Mucosa of stomach (tissue), 1 donor: ENCODE data around the gene STKLD1.

Experiments used
- H3K27me3 ChIP-seq: one replicate; pipeline ENCODE4 v1.7.0; 2013; ENCODE audit warnings: mild to moderate bottlenecking, low read length; ENCODE audit not compliant: control insufficient read depth, insufficient read depth
- H3K36me3 ChIP-seq: one replicate; pipeline ENCODE4 v1.7.0; 2013; ENCODE audit warnings: low read length; ENCODE audit not compliant: control insufficient read depth, insufficient read depth
- H3K4me1 ChIP-seq: one replicate; pipeline ENCODE4 v1.7.0; 2013; ENCODE audit warnings: mild to moderate bottlenecking, low read length; ENCODE audit not compliant: control insufficient read depth, insufficient read depth
- H3K4me3 ChIP-seq: one replicate; pipeline ENCODE4 v1.7.0; 2013; ENCODE audit warnings: low read length
- H3K9ac ChIP-seq: one replicate; pipeline ENCODE4 v1.7.0; 2013; ENCODE audit warnings: mild to moderate bottlenecking, low read length, moderate library complexity
- H3K9me3 ChIP-seq: one replicate; pipeline ENCODE4 v1.7.0; 2013; ENCODE audit warnings: mild to moderate bottlenecking, low read length, moderate library complexity; ENCODE audit not compliant: control insufficient read depth
- donor health status: Pancreatic carcinoma.

Gene STKLD1

DNA sequence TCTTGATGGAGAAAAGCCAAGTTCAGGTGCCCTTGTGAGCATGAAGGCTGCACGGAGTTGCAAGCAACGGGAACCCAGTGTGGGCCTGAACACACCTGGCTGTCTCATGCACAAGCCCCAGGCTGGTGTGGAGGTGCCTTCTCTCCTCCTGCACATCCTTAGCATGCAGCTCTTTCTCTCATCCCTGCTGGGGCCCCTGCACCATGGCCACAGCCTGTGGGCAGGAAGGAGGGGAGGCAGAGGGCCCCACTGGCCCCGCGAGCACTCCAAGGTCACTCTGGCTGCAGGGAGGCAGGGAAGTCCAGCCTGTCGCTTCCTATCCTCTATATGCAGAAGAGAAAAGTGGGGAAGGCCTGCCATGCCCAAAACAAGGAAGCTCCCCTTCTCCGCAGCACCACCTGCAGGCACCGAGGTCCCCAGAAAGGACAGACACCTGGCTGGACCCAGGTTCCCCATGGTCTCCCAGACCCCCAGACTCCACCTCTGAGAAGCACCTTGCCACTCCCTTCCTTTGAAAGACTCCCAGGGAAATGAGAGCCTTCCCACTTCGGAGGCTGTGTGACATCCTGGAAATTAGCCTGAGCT, 18.6 kb downstream of the STKLD1 start:
- Histone ChIP-seq H3K9ac (no peak overlapping the region), H3K4me1 (no peaks in the 10 kb centered on the region), H3K27me3 (peaks cover 38% of the 10 kb centered on the region), H3K4me3 (no peak overlapping the region), H3K36me3 (no peaks in the 10 kb centered on the region), H3K9me3 (no peaks in the 10 kb centered on the region)

- Histone ChIP-seq H3K4me3 (no peak overlapping the region), H3K9ac (no peak overlapping the region), H3K4me1 (no peaks in the 10 kb centered on the region), H3K36me3 (no peaks in the 10 kb centered on the region), H3K27me3 (peaks cover 33% of the 10 kb centered on the region), H3K9me3 (no peaks in the 10 kb centered on the region)
These were observed 20.8 kb downstream of the STKLD1 start for GRCh38 chr9:133396952-133397351.

DNA sequence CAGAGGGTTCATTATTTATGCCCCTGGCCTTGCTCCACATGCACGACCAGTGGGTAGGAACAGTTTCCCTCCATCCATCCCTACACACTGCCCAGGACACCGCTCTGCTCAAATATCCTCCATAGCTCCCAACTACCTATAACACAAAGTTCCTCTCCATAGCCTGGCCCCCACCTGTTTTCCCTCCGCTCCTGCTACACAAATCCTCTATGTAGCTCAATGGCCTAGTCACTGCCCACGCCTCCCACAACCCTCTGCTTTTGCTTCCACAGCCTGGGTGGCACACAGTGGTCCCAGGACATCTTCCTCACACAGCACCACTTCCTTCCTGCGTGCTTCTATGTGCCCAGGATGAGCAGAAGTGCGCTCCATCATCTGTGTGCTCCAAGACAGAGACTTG, 21.2 kb downstream of the STKLD1 start:
- peaks cover 33% of the 10 kb centered on the region for H3K27me3 ChIP-seq
- H3K4me1 ChIP-seq: no peaks in the 10 kb centered on the region
- no peak overlapping the region for H3K4me3 ChIP-seq

DNA sequence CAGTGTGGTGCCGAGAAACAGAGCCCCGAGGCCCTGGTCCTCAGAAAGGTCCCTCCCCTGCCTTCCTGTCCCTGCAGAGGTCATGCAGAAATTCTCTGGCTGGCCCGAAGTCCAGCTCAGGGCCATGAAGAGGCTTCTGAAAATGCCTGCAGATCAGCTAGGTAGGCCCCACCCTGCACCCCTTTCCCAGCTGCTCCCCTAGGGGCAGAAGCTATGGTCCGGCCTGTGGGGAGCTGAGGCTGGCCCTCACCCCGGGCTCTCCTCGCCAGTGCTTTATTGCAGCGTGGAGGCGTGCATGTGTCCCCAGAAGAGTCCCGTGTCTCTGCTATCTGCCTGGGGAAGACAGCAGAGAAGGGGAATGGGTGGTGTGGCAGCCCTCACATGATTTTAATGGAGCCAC, 21.7 kb downstream of the STKLD1 start:
- H3K9me3 ChIP-seq: no peaks in the 10 kb centered on the region
- H3K27me3 ChIP-seq: peaks cover 33% of the 10 kb centered on the region
- no peaks in the 10 kb centered on the region for H3K4me1 ChIP-seq
- H3K9ac ChIP-seq: no peak overlapping the region
- no peaks in the 10 kb centered on the region for H3K36me3 ChIP-seq
- no peak overlapping the region for H3K4me3 ChIP-seq

More for the DNA sequence above, 21.2 kb downstream of the STKLD1 start:
- Histone ChIP-seq H3K36me3 (no peaks in the 10 kb centered on the region), H3K9ac (no peak overlapping the region), H3K9me3 (no peaks in the 10 kb centered on the region)

GRCh38 chr9:133400292-133400691, 24.1 kb downstream of the STKLD1 start:
- no peaks in the 10 kb centered on the region for H3K4me1 ChIP-seq
- H3K36me3 ChIP-seq: no peaks in the 10 kb centered on the region
- H3K9me3 ChIP-seq: no peaks in the 10 kb centered on the region
- H3K9ac ChIP-seq: no peak overlapping the region
- no peak overlapping the region for H3K4me3 ChIP-seq
- peaks cover 16% of the 10 kb centered on the region for H3K27me3 ChIP-seq

GRCh38 chr9:133401588-133401987, 25.4 kb downstream of the STKLD1 start:
- no peak overlapping the region for H3K9ac ChIP-seq
- peaks cover 10% of the 10 kb centered on the region for H3K27me3 ChIP-seq
- no peaks in the 10 kb centered on the region for H3K36me3 ChIP-seq
- H3K4me3 ChIP-seq: no peak overlapping the region
- H3K4me1 ChIP-seq: no peaks in the 10 kb centered on the region
- H3K9me3 ChIP-seq: no peaks in the 10 kb centered on the region

GRCh38 chr9:133402689-133403088, 26.5 kb downstream of the STKLD1 start:
- no peak overlapping the region for H3K4me3 ChIP-seq
- no peaks in the 10 kb centered on the region for H3K4me1 ChIP-seq
- H3K9me3 ChIP-seq: no peaks in the 10 kb centered on the region
- H3K9ac ChIP-seq: no peak overlapping the region
- H3K27me3 ChIP-seq: no peaks in the 10 kb centered on the region
- no peaks in the 10 kb centered on the region for H3K36me3 ChIP-seq

DNA sequence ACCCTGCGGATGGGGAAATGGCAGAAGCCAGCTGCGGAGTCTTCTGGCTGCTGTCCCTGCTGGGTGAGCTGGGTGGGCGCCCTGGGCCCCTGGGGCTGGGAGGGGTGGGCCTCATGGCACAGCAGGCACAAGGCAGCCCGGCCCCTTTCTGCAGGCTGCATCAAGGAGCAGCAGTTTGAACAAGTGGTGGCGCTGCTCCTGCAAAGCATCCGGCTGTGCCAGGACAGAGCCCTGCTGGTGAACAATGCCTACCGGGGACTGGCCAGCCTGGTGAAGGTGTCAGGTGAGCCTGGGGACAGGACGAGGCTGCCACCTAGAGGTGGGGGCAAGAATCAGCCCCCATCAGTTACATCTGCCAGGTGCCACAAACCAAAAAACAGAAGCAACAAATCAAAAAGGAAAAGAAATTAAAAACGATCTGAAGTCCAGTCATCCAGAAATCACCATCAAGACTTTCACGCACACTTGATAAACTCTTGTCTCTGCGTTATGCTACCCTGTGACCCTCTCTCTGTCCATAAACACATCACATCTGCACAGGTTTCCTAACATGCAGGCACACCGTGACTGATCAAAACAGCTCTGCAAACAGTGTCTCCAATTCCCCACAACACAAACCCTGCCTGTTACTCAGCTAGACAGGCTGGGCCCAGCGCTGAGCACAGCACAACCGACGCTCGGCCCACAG, 27.7 kb downstream of the STKLD1 start:
- Histone ChIP-seq H3K9me3 (no peaks in the 10 kb centered on the region), H3K27me3 (no peaks in the 10 kb centered on the region), H3K9ac (no peak overlapping the region), H3K4me1 (no peaks in the 10 kb centered on the region), H3K4me3 (no peak overlapping the region), H3K36me3 (no peaks in the 10 kb centered on the region)

DNA sequence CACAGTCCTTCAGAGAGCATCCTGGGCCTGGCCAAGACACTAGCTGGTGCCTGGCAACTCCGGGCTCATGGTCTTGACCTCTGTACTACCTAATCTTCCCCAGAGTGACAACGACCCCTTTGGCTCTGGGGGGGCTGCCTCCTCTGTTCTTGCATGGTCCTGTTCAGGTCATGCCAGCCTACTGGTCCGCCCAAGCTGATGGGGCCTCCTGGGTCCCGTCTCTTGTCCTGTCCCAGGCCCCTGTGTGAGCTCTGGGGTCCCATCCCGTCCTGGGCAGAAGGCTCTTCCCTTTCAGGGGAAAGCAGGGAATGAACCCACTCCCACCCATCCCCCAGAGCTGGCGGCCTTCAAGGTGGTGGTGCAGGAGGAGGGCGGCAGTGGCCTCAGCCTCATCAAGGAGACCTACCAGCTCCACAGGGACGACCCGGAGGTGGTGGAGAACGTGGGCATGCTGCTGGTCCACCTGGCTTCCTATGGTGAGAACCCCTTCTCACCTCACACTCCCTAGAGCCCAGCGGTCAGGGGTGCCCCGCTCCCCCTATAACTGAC, 28.4 kb downstream of the STKLD1 start:
- Histone ChIP-seq H3K9ac (no peak overlapping the region), H3K4me1 (no peaks in the 10 kb centered on the region), H3K36me3 (no peaks in the 10 kb centered on the region), H3K27me3 (no peaks in the 10 kb centered on the region), H3K9me3 (no peaks in the 10 kb centered on the region), H3K4me3 (no peak overlapping the region)

DNA sequence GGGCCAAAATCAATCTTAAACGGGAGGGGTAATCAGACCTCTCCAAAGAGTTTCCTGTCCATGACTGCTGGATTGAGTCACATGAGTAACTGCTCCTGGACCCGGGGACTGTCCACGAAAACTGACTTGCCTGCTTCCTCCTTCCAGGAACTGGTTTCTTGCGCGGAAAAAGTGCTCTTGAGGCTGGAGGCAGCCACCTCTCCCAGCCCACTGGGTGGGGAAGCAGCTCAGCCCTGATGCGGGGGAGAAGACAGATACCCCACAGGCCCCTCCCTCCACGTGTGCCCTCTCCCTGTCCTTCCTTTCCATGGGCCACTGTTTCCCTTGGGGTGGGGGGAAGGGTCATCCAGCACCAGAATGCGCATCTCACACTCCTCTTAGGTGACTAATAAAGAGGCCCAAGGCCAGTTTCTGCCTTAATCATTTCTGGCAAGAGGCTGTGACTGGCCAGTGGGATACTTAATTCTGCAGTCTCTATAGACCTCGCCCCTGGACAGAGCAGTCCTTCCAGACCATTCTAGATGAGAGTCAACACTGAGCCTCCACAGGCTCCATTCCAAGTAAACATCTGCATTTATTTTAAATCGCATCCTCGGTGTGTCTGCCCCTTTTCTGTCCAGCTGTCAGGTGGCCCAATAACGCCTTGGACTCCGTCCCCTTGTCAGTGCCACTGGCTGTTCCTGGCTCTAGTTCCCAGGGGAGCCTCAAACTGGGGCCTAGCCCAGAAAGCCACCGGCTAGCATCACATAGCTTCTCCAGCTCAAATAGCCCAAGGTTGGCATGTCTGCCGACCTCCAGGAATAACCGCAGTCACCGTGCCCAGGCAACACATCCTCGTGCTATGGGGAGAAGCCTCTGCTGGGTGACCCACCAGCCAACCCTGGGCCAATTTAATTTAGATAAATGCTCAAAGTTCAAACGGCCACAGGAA, 29.6 kb downstream of the STKLD1 start:
- no peak overlapping the region for H3K4me3 ChIP-seq
- H3K36me3 ChIP-seq: no peaks in the 10 kb centered on the region
- no peaks in the 10 kb centered on the region for H3K4me1 ChIP-seq
- no peak overlapping the region for H3K9ac ChIP-seq
- H3K27me3 ChIP-seq: no peaks in the 10 kb centered on the region
- H3K9me3 ChIP-seq: no peaks in the 10 kb centered on the region

GRCh38 chr9:133406480-133407307, 30.5 kb downstream of the STKLD1 start:
- no peak overlapping the region for H3K9ac ChIP-seq
- H3K36me3 ChIP-seq: no peaks in the 10 kb centered on the region
- no peaks in the 10 kb centered on the region for H3K9me3 ChIP-seq

More at GRCh38 chr9:133406480-133407307, 30.5 kb downstream of the STKLD1 start:
- Histone ChIP-seq H3K4me3 (no peak overlapping the region), H3K4me1 (no peaks in the 10 kb centered on the region), H3K27me3 (no peaks in the 10 kb centered on the region)
